B cell (primary cell): ENCODE measurements around the gene ATP5PB. TPM values are rescaled to one million over a fixed set of nuclear protein-coding genes. Genes with fewer than 3 reads are reported as not detected.

Experiments used
- ATAC-seq: fragments of 200-7000 bp; cut with Tn5 transposase; one replicate; pipeline ENCODE4 v1.10.0; 2021; ENCODE audit warnings: low read depth, mild to moderate bottlenecking, moderate number of reproducible peaks, moderate library complexity
- CTCF ChIA-PET: fragments of 350-600 bp; sonication (Branson Sonifier 250); formaldehyde crosslinking; loops from one replicate; lab custom pipeline; 2021; ENCODE audit warnings: antibody characterized with exemption, inconsistent platforms; lab: Charles Lee
- POLR2A ChIA-PET: fragments of 350-600 bp; sonication (Branson Sonifier 250); formaldehyde crosslinking; loops from one replicate; lab custom pipeline; 2021; ENCODE audit warnings: antibody characterized with exemption; lab: Charles Lee
- DNase-seq: peaks from one replicate; pipeline ENCODE4 v3.0.0; 2013
- H2AFZ ChIP-seq: 2 replicates; pipeline ENCODE4 v1.6.1; 2012; ENCODE audit warnings: mild to moderate bottlenecking, low read depth, low read length; ENCODE audit not compliant: insufficient read depth, poor library complexity, severe bottlenecking
- H3K27ac ChIP-seq, 2 donors: 1 replicate in 1 of 2; 2 replicates in 1 of 2; pipeline ENCODE4 v1.5.1; 2012 to 2013; ENCODE audit warnings: low read length in 2 of 2, mild to moderate bottlenecking in 2 of 2, moderate library complexity in 1 of 2
- H3K27me3 ChIP-seq, 4 experiments: fragments of 200-600 bp in 1 of 4; sonication (generic) in 1 of 4; replicated peaks in 1 of 4; 1 replicate in 2 of 4; 2 replicates in 2 of 4; pipeline versions ENCODE4 v1.6.1 to v1.7.0; 2013 to 2016; ENCODE audit warnings: low read length in 3 of 4, mild to moderate bottlenecking in 2 of 4, mixed read lengths in 1 of 4, moderate library complexity in 1 of 4; ENCODE audit not compliant: insufficient read depth in 4 of 4, control insufficient read depth in 3 of 4; ENCODE audit errors: control extremely low read depth in 1 of 4
- H3K36me3 ChIP-seq, 2 experiments: replicated peaks in 1 of 2; 1 replicate in 1 of 2; 2 replicates in 1 of 2; pipeline versions ENCODE4 v1.6.1 to v1.7.1; 2013; ENCODE audit warnings: low read length in 1 of 2; ENCODE audit not compliant: insufficient read depth in 2 of 2, control insufficient read depth in 1 of 2; ENCODE audit errors: control extremely low read depth in 1 of 2, extremely low read depth in 1 of 2
- H3K4me1 ChIP-seq, 2 donors: fragments of 200-600 bp in 1 of 2; sonication (generic) in 1 of 2; 1 replicate in 1 of 2; 2 replicates in 1 of 2; pipeline versions ENCODE4 v1.5.1 to v1.6.1; 2013 to 2017; ENCODE audit warnings: low read length in 2 of 2; ENCODE audit not compliant: control insufficient read depth in 2 of 2, insufficient read depth in 2 of 2
- H3K4me2 ChIP-seq: replicated peaks from 2 replicates; pipeline ENCODE3; 2012; ENCODE audit warnings: mild to moderate bottlenecking, low read depth, low read length; ENCODE audit not compliant: poor library complexity, severe bottlenecking
- H3K4me3 ChIP-seq, 5 experiments: fragments of 200-600 bp in 1 of 5; sonication (generic) in 1 of 5; 1 replicate in 3 of 5; 2 replicates in 2 of 5; pipeline versions ENCODE4 v1.5.1 to v1.7.0; 2011 to 2016; ENCODE audit warnings: low read length in 4 of 5, mild to moderate bottlenecking in 4 of 5, low read depth in 2 of 5, control low read depth in 1 of 5, moderate library complexity in 1 of 5; ENCODE audit not compliant: insufficient read depth in 1 of 5; ENCODE audit errors: control extremely low read depth in 1 of 5, extremely low read depth in 1 of 5
- H3K79me2 ChIP-seq: fragments of 200-600 bp; sonication (generic); one replicate; pipeline ENCODE4 v1.6.0; 2016; ENCODE audit warnings: low read length; ENCODE audit not compliant: control insufficient read depth, insufficient read depth
- H3K9ac ChIP-seq: fragments of 200-600 bp; sonication (generic); 2 replicates; pipeline ENCODE4 v1.6.1; 2017; ENCODE audit warnings: mild to moderate bottlenecking, low read length, moderate library complexity
- H3K9me3 ChIP-seq, 3 donors: one replicate each; pipeline versions ENCODE4 v1.6.1 to v1.7.1; 2013; ENCODE audit warnings: low read length in 2 of 3; ENCODE audit not compliant: control insufficient read depth in 2 of 3, insufficient read depth in 1 of 3; ENCODE audit errors: control extremely low read depth in 1 of 3
- H4K20me1 ChIP-seq: 2 replicates; pipeline ENCODE4 v1.6.0; 2012; ENCODE audit warnings: mild to moderate bottlenecking, low read length; ENCODE audit not compliant: insufficient read depth, control insufficient read depth, poor library complexity, severe bottlenecking
- H3K27ac Mint-ChIP-seq: one replicate; pipeline ENCODE4 v1.8.0; 2021; ENCODE audit warnings: mixed read lengths
- H3K27me3 Mint-ChIP-seq: one replicate; pipeline ENCODE4 v1.8.0; 2021; ENCODE audit warnings: mixed read lengths
- H3K4me1 Mint-ChIP-seq: one replicate; pipeline ENCODE4 v1.8.0; 2021; ENCODE audit warnings: mixed read lengths
- H3K4me3 Mint-ChIP-seq: one replicate; pipeline ENCODE4 v1.8.0; 2021; ENCODE audit warnings: mixed read lengths
- H3K9me3 Mint-ChIP-seq: one replicate; pipeline ENCODE4 v1.8.0; 2022; ENCODE audit warnings: mixed read lengths; ENCODE audit not compliant: insufficient read depth
- EZH2 ChIP-seq: IDR thresholded peaks from 2 replicates; pipeline ENCODE4 v1.6.1; 2012; ENCODE audit warnings: borderline replicate concordance, low read depth, mild to moderate bottlenecking, moderate library complexity, low read length; ENCODE audit not compliant: insufficient read depth, poor library complexity, severe bottlenecking
- WGBS: methylation state at CpG from one replicate; pipeline ENCODE4 v1.1.5; 2013; ENCODE audit warnings: missing lambda C conversion rate; ENCODE audit not compliant: insufficient coverage; 5-methylcytosine and 5-hydroxymethylcytosine counted together
- intact Hi-C: fragments of 100-400 bp; cut with micrococcal nuclease; formaldehyde crosslinking; loops from one replicate; pipeline ENCODE4 v1.10.0; 2022
- polyA plus RNA-seq: library from polyadenylated mRNA; depleted of rRNA; stranded (reverse); fragments of >200 nt; gene quantifications from 2 replicates; pipeline ENCODE4 v1.2.3, GENCODE V29; 2012
- total RNA-seq, 2 donors: library from RNA; stranded (reverse); fragments of 120-200 nt in 1 of 2; gene quantifications; 1 replicate in 1 of 2; 2 replicates in 1 of 2; pipeline versions ENCODE4 v1.2.3 to v1.2.4, GENCODE V29; 2013 to 2022
- TF ChIP-seq, protein P1 (sequence below): fragments of 200-600 bp; IDR thresholded peaks from one replicate; pipeline ENCODE4 v1.8.0; 2022; ENCODE audit warnings: antibody characterized with exemption, mild to moderate bottlenecking

The ATP5PB gene
- total and polyA plus RNA-seq, 2 donors (not counting 1 experiment from before 2014, with no cell fraction given): 81.2 to 110 TPM

DNA sequence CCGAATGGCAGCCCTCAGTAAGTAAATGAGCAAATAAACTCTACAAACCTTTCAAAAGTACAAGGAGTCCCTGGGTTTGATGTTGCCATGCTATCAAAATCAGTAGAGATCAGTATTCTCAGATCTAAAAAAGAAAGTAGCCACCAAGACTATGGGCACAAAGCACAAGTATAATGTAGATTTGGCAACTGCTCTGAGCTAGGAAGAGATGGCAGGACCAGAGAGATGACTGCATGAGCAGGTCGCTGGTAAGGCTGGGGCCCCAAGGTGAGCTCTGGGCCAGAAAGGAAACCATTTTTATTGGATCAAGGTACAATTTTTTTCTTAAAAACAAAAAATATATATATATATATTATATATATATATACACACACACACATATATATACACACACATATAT lies 57.3 kb downstream of the ATP5PB start:
- peak overlapping the region; percentile 37 for H3K9ac ChIP-seq
- H3K27me3 ChIP-seq: no peaks in the 10 kb centered on the region
- Mint-ChIP-seq H3K27me3 (no peaks in the 10 kb centered on the region), H3K9me3 (no peaks in the 10 kb centered on the region), H3K4me3 (peak overlapping the region; percentile 63), H3K27ac (peak overlapping the region; percentile 92), H3K4me1 (peaks cover 59% of the 10 kb centered on the region)
- no peak for DNase-seq
- no peaks in the 10 kb centered on the region for H3K9me3 ChIP-seq
- ChIA-PET POLR2A (interaction anchor here (0.6 to 2.1 kb wide), 9 partner anchors 26 to 291 kb away, joined by 4 to 11 read pairs (median 6); partner anchors contain the start of genes ATP5PB, C1orf162, RAP1A and WDR77), CTCF (interaction anchor here (1.1 to 10.6 kb wide), 23 partner anchors 10 to 287 kb away, joined by 4 to 276 read pairs (median 21); partner anchors contain the start of genes ATP5PB, C1orf162, RAP1A and WDR77)
- peaks cover 65 to 71% of the 10 kb centered on the region in 2 donors for H3K4me1 ChIP-seq
- H2AFZ ChIP-seq: peak overlapping the region; percentile 12
- no peaks in the 10 kb centered on the region for H3K36me3 ChIP-seq
- peak overlapping the region; percentile 76 to 93 for H3K27ac ChIP-seq
- peak overlapping the region; percentile 67 for H3K4me2 ChIP-seq
- H4K20me1 ChIP-seq: no peaks in the 10 kb centered on the region
- TF ChIP-seq, protein P1, sequence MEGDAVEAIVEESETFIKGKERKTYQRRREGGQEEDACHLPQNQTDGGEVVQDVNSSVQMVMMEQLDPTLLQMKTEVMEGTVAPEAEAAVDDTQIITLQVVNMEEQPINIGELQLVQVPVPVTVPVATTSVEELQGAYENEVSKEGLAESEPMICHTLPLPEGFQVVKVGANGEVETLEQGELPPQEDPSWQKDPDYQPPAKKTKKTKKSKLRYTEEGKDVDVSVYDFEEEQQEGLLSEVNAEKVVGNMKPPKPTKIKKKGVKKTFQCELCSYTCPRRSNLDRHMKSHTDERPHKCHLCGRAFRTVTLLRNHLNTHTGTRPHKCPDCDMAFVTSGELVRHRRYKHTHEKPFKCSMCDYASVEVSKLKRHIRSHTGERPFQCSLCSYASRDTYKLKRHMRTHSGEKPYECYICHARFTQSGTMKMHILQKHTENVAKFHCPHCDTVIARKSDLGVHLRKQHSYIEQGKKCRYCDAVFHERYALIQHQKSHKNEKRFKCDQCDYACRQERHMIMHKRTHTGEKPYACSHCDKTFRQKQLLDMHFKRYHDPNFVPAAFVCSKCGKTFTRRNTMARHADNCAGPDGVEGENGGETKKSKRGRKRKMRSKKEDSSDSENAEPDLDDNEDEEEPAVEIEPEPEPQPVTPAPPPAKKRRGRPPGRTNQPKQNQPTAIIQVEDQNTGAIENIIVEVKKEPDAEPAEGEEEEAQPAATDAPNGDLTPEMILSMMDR: no peak
- intact Hi-C loops: no loop called here
- H3K79me2 ChIP-seq: peaks cover 3% of the 10 kb centered on the region
- ATAC-seq: no peak
- peak overlapping the region in 1 of 5 experiments; percentile 22 for H3K4me3 ChIP-seq
- no CpG with 5 or more reads among the region's 2 CpGs for WGBS

DNA sequence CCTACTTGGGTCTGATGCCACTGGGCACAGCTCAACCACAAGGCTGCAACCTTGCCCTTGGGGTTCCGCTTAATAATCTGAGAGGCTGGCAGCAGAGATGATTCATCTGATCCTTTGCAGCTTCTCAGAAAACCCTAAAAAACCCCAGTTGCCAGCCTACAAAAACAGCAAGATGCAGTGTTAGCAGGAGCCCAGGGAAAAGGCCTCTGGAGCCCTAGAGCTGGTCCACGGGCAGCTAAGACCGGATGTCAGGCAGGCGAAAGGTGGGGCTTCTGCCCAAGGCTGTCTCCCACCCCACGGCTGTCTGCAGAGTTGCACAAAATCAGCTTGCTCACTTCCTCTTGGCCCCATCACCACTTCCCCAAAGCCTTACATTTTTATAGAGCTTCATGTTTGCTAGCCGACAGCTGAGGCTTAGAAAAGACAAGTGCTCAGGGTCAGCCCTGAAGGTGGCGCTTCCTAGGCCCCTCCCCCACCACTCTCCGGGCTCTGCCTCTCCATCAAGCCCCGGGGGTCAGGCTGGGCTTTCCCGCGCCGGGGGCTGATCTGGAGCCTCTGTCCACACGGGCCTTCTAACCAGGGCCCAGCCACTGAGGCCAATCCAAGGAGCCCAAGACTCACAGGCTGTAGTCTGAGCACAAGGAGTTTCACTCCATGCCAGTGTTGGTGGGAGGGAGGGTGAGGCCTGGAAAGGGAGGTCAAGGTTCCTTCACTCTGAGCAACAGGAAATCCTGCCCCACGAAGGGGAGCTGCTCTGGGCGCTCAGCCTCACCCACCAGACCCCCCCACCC lies 58.3 kb downstream of the ATP5PB start:
- peak overlapping the region; percentile 69 for H2AFZ ChIP-seq
- H3K27ac ChIP-seq: peak overlapping the region; percentile 88 to 98
- H3K9me3 ChIP-seq: no peaks in the 10 kb centered on the region
- H3K4me2 ChIP-seq: peak overlapping the region; percentile 92
- no peaks in the 10 kb centered on the region for H3K9me3 Mint-ChIP-seq
- no peaks in the 10 kb centered on the region for H3K36me3 ChIP-seq
- H4K20me1 ChIP-seq: no peaks in the 10 kb centered on the region
- peaks cover 3% of the 10 kb centered on the region for H3K79me2 ChIP-seq
- POLR2A ChIA-PET: interaction anchor here (0.6 to 2.1 kb wide), 25 partner anchors 9 to 304 kb away, joined by 3 to 11 read pairs (median 5); partner anchors contain the start of genes ATP5PB, C1orf162, RAP1A and WDR77
- H3K4me1 Mint-ChIP-seq: peaks cover 57% of the 10 kb centered on the region
- H3K27me3 Mint-ChIP-seq: no peaks in the 10 kb centered on the region
- H3K27me3 ChIP-seq: no peaks in the 10 kb centered on the region
- DNase-seq (peak; percentile 90), ATAC-seq (peak; percentile 70)
- H3K4me1 ChIP-seq: peaks cover 64 to 69% of the 10 kb centered on the region in 2 donors
- 2% methylated on average over 13 of the region's 15 CpGs for WGBS
- H3K27ac Mint-ChIP-seq: peak overlapping the region; percentile 95
- peak overlapping the region; percentile 63 for H3K9ac ChIP-seq
- peak overlapping the region; percentile 79 for H3K4me3 Mint-ChIP-seq
- H3K4me3 ChIP-seq: peak overlapping the region; percentile 12 to 62 (median 59)
- intact Hi-C loops: loop anchor here (1.0 to 2.0 kb wide), 12 partner anchors 9 to 303 kb away; partner anchors contain the start of genes ATP5PB, DDX20, INKA2 and RAP1A
- TF ChIP-seq, protein P1: no peak
- TF ChIP-seq EZH2: no peak
- CTCF ChIA-PET: interaction anchor here (0.6 to 10.6 kb wide), 77 partner anchors 9 to 720 kb away, joined by 3 to 276 read pairs (median 7); partner anchors contain the start of genes ATP5PB, C1orf162, INKA2 and RAP1A
